Liver (tissue), 9 donors: Measurements from ENCODE around the gene GRB14. TPM values are rescaled to one million over a fixed set of nuclear protein-coding genes. Genes with fewer than 3 reads are reported as not detected.
A peak's percentile ranks its signal among the peaks of the same experiment; 100 is the strongest.

ENCODE experiments used
- DNase-seq: peaks from one replicate; pipeline ENCODE4 v3.0.0-alpha.2; 2017; ENCODE audit warnings: low spot score
- H3K27ac ChIP-seq, 2 donors: one replicate each; pipeline ENCODE4 v1.7.0; 2013; ENCODE audit warnings: inconsistent platforms in 2 of 2, low read length in 2 of 2, control low read depth in 1 of 2, low read depth in 1 of 2, mild to moderate bottlenecking in 1 of 2
- H3K27me3 ChIP-seq, 4 donors: one replicate each; pipeline versions ENCODE4 v1.6.1 to v1.7.0; 2013; ENCODE audit warnings: low read length in 3 of 4, inconsistent platforms in 1 of 4, mild to moderate bottlenecking in 1 of 4, moderate library complexity in 1 of 4; ENCODE audit not compliant: control insufficient read depth in 4 of 4, insufficient read depth in 4 of 4
- H3K36me3 ChIP-seq, 4 donors: one replicate each; pipeline versions ENCODE4 v1.6.1 to v1.7.0; 2013; ENCODE audit warnings: low read length in 3 of 4, mild to moderate bottlenecking in 3 of 4, low read depth in 1 of 4, moderate library complexity in 1 of 4; ENCODE audit not compliant: control insufficient read depth in 4 of 4, insufficient read depth in 3 of 4
- H3K4me1 ChIP-seq, 4 donors: one replicate each; pipeline versions ENCODE4 v1.6.1 to v1.7.0; 2013; ENCODE audit warnings: low read length in 3 of 4, mild to moderate bottlenecking in 3 of 4, moderate library complexity in 1 of 4; ENCODE audit not compliant: control insufficient read depth in 4 of 4, insufficient read depth in 4 of 4
- H3K4me3 ChIP-seq, 3 donors: one replicate each; pipeline versions ENCODE4 v1.6.1 to v1.7.0; 2013; ENCODE audit warnings: low read length in 3 of 3, control low read depth in 1 of 3, low read depth in 1 of 3, mild to moderate bottlenecking in 1 of 3
- H3K9ac ChIP-seq, 2 donors: one replicate each; pipeline ENCODE4 v1.7.0; 2013; ENCODE audit warnings: low read length in 2 of 2, mild to moderate bottlenecking in 2 of 2, moderate library complexity in 2 of 2, control low read depth in 1 of 2, low read depth in 1 of 2
- H3K9me3 ChIP-seq, 4 donors: one replicate each; pipeline versions ENCODE4 v1.6.1 to v1.7.0; 2013; ENCODE audit warnings: low read length in 3 of 4; ENCODE audit not compliant: control insufficient read depth in 4 of 4
- EGR1 ChIP-seq, 2 donors: IDR thresholded peaks; 2 replicates each; pipeline ENCODE4 v1.6.1; 2016 to 2018; ENCODE audit warnings: antibody characterized with exemption in 2 of 2, low read depth in 2 of 2
- FOXA1 ChIP-seq: IDR thresholded peaks from 2 replicates; pipeline ENCODE4 v1.6.1; 2016; ENCODE audit warnings: antibody characterized with exemption
- FOXA2 ChIP-seq: IDR thresholded peaks from 2 replicates; pipeline ENCODE4 v1.6.1; 2016; ENCODE audit warnings: antibody characterized with exemption
- GABPA ChIP-seq, 2 donors: IDR thresholded peaks in 1 of 2; conservative IDR thresholded peaks in 1 of 2; 2 replicates each; pipeline ENCODE4 v1.6.1; 2016; ENCODE audit warnings: antibody characterized with exemption in 2 of 2, mild to moderate bottlenecking in 1 of 2, moderate library complexity in 1 of 2
- HNF4A ChIP-seq, 2 donors: conservative IDR thresholded peaks; 2 replicates each; pipeline ENCODE4 v1.6.1; 2016; ENCODE audit warnings: antibody characterized with exemption in 2 of 2, mild to moderate bottlenecking in 2 of 2
- HNF4G ChIP-seq: IDR thresholded peaks from 2 replicates; pipeline ENCODE4 v1.6.1; 2016; ENCODE audit warnings: antibody characterized with exemption
- JUND ChIP-seq, 2 donors: IDR thresholded peaks; 2 replicates each; pipeline ENCODE4 v1.6.1; 2016; ENCODE audit warnings: antibody characterized with exemption in 2 of 2
- NR2F2 ChIP-seq: IDR thresholded peaks from 2 replicates; pipeline ENCODE4 v1.6.1; 2016; ENCODE audit warnings: antibody characterized with exemption
- RAD21 ChIP-seq, 2 donors: IDR thresholded peaks; 2 replicates each; pipeline ENCODE4 v1.6.1; 2016; ENCODE audit warnings: antibody characterized with exemption in 2 of 2, mild to moderate bottlenecking in 2 of 2
- RXRA ChIP-seq, 2 donors: IDR thresholded peaks; 2 replicates each; pipeline ENCODE4 v1.6.1; 2017 to 2018; ENCODE audit warnings: antibody characterized with exemption in 2 of 2, mild to moderate bottlenecking in 1 of 2
- SP1 ChIP-seq: IDR thresholded peaks from 2 replicates; pipeline ENCODE4 v1.6.1; 2018; ENCODE audit warnings: antibody characterized with exemption, mild to moderate bottlenecking
- TAF1 ChIP-seq: conservative IDR thresholded peaks from 2 replicates; pipeline ENCODE4 v1.6.1; 2016; ENCODE audit warnings: antibody characterized with exemption, mild to moderate bottlenecking
- YY1 ChIP-seq: IDR thresholded peaks from 2 replicates; pipeline ENCODE4 v1.6.1; 2016; ENCODE audit warnings: antibody characterized with exemption, mild to moderate bottlenecking
- WGBS: extraction: QIAGEN DNeasy Blood & Tissue Kit; methylation state at CpG from one replicate; pipeline ENCODE4 v1.1.7; 2013; 5-methylcytosine and 5-hydroxymethylcytosine counted together
- polyA plus RNA-seq, 2 donors: library from polyadenylated mRNA; stranded (reverse) in 1 of 2; unstranded in 1 of 2; fragments of 200-250 nt in 1 of 2; fragments of >200 nt in 1 of 2; fragmentation: Nextera tagmentation in 1 of 2; extraction: Ambion mirVana in 1 of 2; gene quantifications; one replicate each; pipeline versions ENCODE4 v1.2.1 to v1.2.3, GENCODE V29; 2013 to 2015
- total RNA-seq, 2 donors: library from RNA; depleted of rRNA; stranded (reverse); fragments of >200 nt; gene quantifications; one replicate each; pipeline ENCODE4 v1.2.3, GENCODE V29; 2014
- TF ChIP-seq, protein P1 (sequence below): IDR thresholded peaks from 2 replicates; pipeline ENCODE4 v1.6.1; 2016; ENCODE audit warnings: antibody characterized with exemption, mild to moderate bottlenecking
- TF ChIP-seq, protein P2 (sequence below): fragments of 150-350 bp; IDR thresholded peaks from 2 replicates; pipeline ENCODE4 v1.5.1; 2017; ENCODE audit warnings: improper control_type of control experiment, low read depth, low read length; ENCODE audit not compliant: missing input control
- TF ChIP-seq, protein P3 (sequence below): IDR thresholded peaks from 2 replicates; pipeline ENCODE4 v1.6.1; 2016; ENCODE audit warnings: antibody characterized with exemption
- TF ChIP-seq, protein P4 (sequence below): IDR thresholded peaks from 2 replicates; pipeline ENCODE4 v1.6.1; 2016; ENCODE audit warnings: antibody characterized with exemption
- TF ChIP-seq, protein P5 (sequence below): IDR thresholded peaks from 2 replicates; pipeline ENCODE4 v1.6.1; 2016; ENCODE audit warnings: antibody characterized with exemption
- donor health status: healthy.
- donor health status: healthy.
- donor health status: healthy.
- donor health status: healthy.
- donor health status: healthy.

GRB14 gene
- 10 to 100 TPM in 1 of 2 donors, 1 to 10 TPM in 1; 1.0 to 51.0 TPM for total RNA-seq
- 100 to 1,000 TPM in 1 of 2 donors, 10 to 100 TPM in 1; 15.0 to 119 TPM for polyA plus RNA-seq

DNA sequence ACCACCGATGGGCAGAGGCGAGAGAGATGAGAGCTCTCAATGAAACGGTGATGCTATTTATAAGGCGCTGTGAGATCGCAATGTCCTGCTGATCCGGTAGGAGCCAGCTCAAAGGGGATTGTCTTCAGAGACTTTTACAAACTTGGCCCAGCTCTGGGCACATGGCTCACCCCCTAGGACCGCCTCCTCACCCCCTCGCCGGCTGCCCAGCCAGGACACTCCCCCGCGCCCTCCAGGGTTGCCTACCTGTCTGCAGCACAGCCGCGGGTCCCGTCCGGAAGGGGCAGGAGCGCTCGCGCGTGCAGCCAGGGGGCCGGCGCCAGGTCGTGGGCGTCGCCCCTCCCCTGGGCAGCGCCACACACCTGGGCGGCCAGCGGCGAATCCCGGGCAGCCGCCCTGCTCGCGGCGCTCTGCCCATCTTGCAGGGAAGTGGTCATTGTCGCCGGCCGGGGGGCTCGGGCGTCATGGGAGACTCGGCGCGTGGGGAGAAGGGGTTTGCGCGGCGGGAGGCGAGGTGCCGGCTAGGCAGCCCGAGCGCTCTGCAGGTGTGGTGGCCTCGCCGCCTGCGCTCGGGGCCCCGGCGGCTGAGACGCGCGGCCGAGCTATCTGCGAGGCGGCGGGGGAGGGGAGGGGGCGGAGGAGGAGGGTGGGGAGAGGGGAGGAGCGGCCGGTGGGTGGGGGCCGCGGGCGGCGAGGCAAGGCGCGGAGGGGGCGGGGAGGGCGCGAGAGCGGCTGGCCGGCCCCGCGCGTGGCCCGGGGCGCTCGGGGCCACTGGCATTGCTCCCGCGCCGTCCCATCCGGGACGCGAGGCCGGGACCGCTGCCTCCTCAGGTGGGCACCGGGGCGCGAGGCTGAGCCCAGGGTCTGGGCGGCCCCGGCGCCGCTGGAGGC lies at the start of gene GRB14:
GRB14 (minus strand) TSS at position 610 of the 891 bp plus-strand sequence; CDS start at position 437, 173 bp downstream.
- Histone ChIP-seq H3K9ac (peak within 1 kb of the TSS; percentile 75), H3K9me3 (no peaks in the 10 kb centered on the region), H3K4me1 (peaks cover 0 to 30% (median 18%) of the 10 kb centered on the region in 4 donors), H3K4me3 (peak within 1 kb of the TSS; percentile 69 to 93 (median 73)), H3K27ac (peak within 1 kb of the TSS; percentile 88 to 95), H3K36me3 (peaks cover 0 to 3% (median 0%) of the 10 kb centered on the region in 4 donors), H3K27me3 (no peaks in the 10 kb centered on the region)
- no peak for TF ChIP-seq RAD21 (IDR thresholded peaks at IDR 0.05)
- no peak for TF ChIP-seq HNF4A (conservative IDR thresholded peaks at IDR 0.05)
- no peak for TF ChIP-seq JUND (IDR thresholded peaks at IDR 0.05)
- TF ChIP-seq, protein P1, sequence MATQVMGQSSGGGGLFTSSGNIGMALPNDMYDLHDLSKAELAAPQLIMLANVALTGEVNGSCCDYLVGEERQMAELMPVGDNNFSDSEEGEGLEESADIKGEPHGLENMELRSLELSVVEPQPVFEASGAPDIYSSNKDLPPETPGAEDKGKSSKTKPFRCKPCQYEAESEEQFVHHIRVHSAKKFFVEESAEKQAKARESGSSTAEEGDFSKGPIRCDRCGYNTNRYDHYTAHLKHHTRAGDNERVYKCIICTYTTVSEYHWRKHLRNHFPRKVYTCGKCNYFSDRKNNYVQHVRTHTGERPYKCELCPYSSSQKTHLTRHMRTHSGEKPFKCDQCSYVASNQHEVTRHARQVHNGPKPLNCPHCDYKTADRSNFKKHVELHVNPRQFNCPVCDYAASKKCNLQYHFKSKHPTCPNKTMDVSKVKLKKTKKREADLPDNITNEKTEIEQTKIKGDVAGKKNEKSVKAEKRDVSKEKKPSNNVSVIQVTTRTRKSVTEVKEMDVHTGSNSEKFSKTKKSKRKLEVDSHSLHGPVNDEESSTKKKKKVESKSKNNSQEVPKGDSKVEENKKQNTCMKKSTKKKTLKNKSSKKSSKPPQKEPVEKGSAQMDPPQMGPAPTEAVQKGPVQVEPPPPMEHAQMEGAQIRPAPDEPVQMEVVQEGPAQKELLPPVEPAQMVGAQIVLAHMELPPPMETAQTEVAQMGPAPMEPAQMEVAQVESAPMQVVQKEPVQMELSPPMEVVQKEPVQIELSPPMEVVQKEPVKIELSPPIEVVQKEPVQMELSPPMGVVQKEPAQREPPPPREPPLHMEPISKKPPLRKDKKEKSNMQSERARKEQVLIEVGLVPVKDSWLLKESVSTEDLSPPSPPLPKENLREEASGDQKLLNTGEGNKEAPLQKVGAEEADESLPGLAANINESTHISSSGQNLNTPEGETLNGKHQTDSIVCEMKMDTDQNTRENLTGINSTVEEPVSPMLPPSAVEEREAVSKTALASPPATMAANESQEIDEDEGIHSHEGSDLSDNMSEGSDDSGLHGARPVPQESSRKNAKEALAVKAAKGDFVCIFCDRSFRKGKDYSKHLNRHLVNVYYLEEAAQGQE, result no peak
- TF ChIP-seq FOXA1, result no peak
- no peak for TF ChIP-seq GABPA (IDR thresholded peaks at IDR 0.05 in 1 of 2, conservative IDR thresholded peaks at IDR 0.05 in 1 of 2)
- TF ChIP-seq, protein P2, sequence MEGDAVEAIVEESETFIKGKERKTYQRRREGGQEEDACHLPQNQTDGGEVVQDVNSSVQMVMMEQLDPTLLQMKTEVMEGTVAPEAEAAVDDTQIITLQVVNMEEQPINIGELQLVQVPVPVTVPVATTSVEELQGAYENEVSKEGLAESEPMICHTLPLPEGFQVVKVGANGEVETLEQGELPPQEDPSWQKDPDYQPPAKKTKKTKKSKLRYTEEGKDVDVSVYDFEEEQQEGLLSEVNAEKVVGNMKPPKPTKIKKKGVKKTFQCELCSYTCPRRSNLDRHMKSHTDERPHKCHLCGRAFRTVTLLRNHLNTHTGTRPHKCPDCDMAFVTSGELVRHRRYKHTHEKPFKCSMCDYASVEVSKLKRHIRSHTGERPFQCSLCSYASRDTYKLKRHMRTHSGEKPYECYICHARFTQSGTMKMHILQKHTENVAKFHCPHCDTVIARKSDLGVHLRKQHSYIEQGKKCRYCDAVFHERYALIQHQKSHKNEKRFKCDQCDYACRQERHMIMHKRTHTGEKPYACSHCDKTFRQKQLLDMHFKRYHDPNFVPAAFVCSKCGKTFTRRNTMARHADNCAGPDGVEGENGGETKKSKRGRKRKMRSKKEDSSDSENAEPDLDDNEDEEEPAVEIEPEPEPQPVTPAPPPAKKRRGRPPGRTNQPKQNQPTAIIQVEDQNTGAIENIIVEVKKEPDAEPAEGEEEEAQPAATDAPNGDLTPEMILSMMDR, result peak; percentile 16
- peak; percentile 20 for TF ChIP-seq YY1
- no peak for TF ChIP-seq TAF1
- no peak for TF ChIP-seq HNF4G
- TF ChIP-seq NR2F2, result no peak
- TF ChIP-seq RXRA (IDR thresholded peaks at IDR 0.05), result no peak
- TF ChIP-seq EGR1 (IDR thresholded peaks at IDR 0.05; ENCODE audit: low read depth in 2 of 2), result peak in 1 of 2 donors; percentile 76
- TF ChIP-seq, protein P3, sequence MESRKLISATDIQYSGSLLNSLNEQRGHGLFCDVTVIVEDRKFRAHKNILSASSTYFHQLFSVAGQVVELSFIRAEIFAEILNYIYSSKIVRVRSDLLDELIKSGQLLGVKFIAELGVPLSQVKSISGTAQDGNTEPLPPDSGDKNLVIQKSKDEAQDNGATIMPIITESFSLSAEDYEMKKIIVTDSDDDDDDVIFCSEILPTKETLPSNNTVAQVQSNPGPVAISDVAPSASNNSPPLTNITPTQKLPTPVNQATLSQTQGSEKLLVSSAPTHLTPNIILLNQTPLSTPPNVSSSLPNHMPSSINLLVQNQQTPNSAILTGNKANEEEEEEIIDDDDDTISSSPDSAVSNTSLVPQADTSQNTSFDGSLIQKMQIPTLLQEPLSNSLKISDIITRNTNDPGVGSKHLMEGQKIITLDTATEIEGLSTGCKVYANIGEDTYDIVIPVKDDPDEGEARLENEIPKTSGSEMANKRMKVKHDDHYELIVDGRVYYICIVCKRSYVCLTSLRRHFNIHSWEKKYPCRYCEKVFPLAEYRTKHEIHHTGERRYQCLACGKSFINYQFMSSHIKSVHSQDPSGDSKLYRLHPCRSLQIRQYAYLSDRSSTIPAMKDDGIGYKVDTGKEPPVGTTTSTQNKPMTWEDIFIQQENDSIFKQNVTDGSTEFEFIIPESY, result no peak
- TF ChIP-seq, protein P4, sequence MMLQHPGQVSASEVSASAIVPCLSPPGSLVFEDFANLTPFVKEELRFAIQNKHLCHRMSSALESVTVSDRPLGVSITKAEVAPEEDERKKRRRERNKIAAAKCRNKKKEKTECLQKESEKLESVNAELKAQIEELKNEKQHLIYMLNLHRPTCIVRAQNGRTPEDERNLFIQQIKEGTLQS, result no peak
- TF ChIP-seq SP1, result no peak
- TF ChIP-seq, protein P5, sequence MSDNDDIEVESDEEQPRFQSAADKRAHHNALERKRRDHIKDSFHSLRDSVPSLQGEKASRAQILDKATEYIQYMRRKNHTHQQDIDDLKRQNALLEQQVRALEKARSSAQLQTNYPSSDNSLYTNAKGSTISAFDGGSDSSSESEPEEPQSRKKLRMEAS, result no peak
- no peak for TF ChIP-seq FOXA2
- WGBS, result 2% methylated on average over 96 of the region's 96 CpGs
- peak; percentile 56 for DNase-seq
